PC-9 (cell line): ENCODE data around the gene SLC25A20. TPM values are rescaled to one million over a fixed set of nuclear protein-coding genes. Genes with fewer than 3 reads are reported as not detected.

Experiments used
- BruUV-seq: library from RNA; stranded (reverse); fragments of 400-500 nt; replicated peaks from 2 replicates; lab custom pipeline; 2021; lab: Mats Ljungman, UMichigan
- CTCF ChIA-PET: fragments of 300-600 bp; sonication (Branson Sonifier 250); formaldehyde crosslinking; loops from one replicate; lab custom pipeline; 2022; ENCODE audit warnings: antibody characterized with exemption; lab: Charles Lee
- POLR2A ChIA-PET: fragments of 300-600 bp; sonication (Branson Sonifier 250); formaldehyde crosslinking; loops from one replicate; lab custom pipeline; 2022; ENCODE audit warnings: antibody characterized with exemption; ENCODE audit not compliant: unreplicated experiment; lab: Charles Lee
- DNase-seq, 2 experiments: peaks; one replicate each; pipeline versions ENCODE4 v3.0.0 to v3.0.0-alpha.2; 2015 to 2022; ENCODE audit warnings: mixed read lengths in 1 of 2
- H2AFZ ChIP-seq: fragments of 200-600 bp; sonication (generic); 2 replicates; pipeline ENCODE4 v1.8.1; 2017; ENCODE audit warnings: antibody characterized with exemption
- H3F3A ChIP-seq: fragments of 200-600 bp; sonication (generic); 2 replicates; pipeline ENCODE4 v1.8.1; 2017; ENCODE audit warnings: antibody characterized with exemption, mild to moderate bottlenecking, low read depth; ENCODE audit not compliant: insufficient read depth
- H3K27ac ChIP-seq: fragments of 200-600 bp; sonication (generic); 2 replicates; pipeline ENCODE4 v1.6.1; 2016; ENCODE audit warnings: mixed run types
- H3K27me3 ChIP-seq: fragments of 200-600 bp; sonication (generic); 2 replicates; pipeline ENCODE4 v1.6.1; 2016; ENCODE audit warnings: low read depth, mixed run types; ENCODE audit not compliant: insufficient read depth
- H3K36me3 ChIP-seq: fragments of 200-600 bp; sonication (generic); 2 replicates; pipeline ENCODE4 v1.6.1; 2016; ENCODE audit warnings: low read depth, mixed run types
- H3K4me1 ChIP-seq: fragments of 200-600 bp; sonication (generic); replicated peaks from 2 replicates; pipeline ENCODE4 v1.6.1; 2016; ENCODE audit warnings: mixed run types; ENCODE audit not compliant: insufficient read depth
- H3K4me2 ChIP-seq: fragments of 200-600 bp; sonication (generic); 2 replicates; pipeline ENCODE4 v1.6.1; 2017; ENCODE audit warnings: mixed run types
- H3K4me3 ChIP-seq: fragments of 200-600 bp; sonication (generic); 2 replicates; pipeline ENCODE4 v1.6.1; 2016; ENCODE audit warnings: mixed run types
- H3K79me2 ChIP-seq: fragments of 200-600 bp; sonication (generic); 2 replicates; pipeline ENCODE4 v1.6.1; 2017; ENCODE audit warnings: low read depth, mixed run types
- H3K9me2 ChIP-seq: fragments of 200-600 bp; sonication (generic); 2 replicates; pipeline ENCODE4 v1.8.1; 2017; ENCODE audit warnings: mild to moderate bottlenecking; ENCODE audit not compliant: insufficient read depth
- H3K9me3 ChIP-seq: fragments of 200-600 bp; sonication (generic); 2 replicates; pipeline ENCODE4 v1.8.1; 2016; ENCODE audit warnings: low read depth; ENCODE audit not compliant: insufficient read depth
- H4K20me1 ChIP-seq: fragments of 200-600 bp; sonication (generic); 2 replicates; pipeline ENCODE4 v1.8.1; 2017; ENCODE audit not compliant: insufficient read depth
- EZH2 ChIP-seq: fragments of 200-600 bp; sonication (generic); IDR thresholded peaks from 2 replicates; pipeline ENCODE4 v1.8.0; 2017; ENCODE audit warnings: antibody characterized with exemption, low read depth
- intact Hi-C: fragments of 100-400 bp; cut with micrococcal nuclease; formaldehyde crosslinking; loops from one replicate; pipeline ENCODE4 v1.10.0; 2022; ENCODE audit not compliant: unreplicated experiment
- total RNA-seq: library from RNA; stranded (reverse); gene quantifications from 2 replicates; pipeline ENCODE4 v1.2.3, GENCODE V29; 2021
- TF ChIP-seq, protein P1 (sequence below): fragments of 200-600 bp; sonication (generic); conservative IDR thresholded peaks from 2 replicates; pipeline ENCODE4 v1.6.1; 2017; ENCODE audit warnings: mixed run types, antibody characterized with exemption, mild to moderate bottlenecking, moderate library complexity

SLC25A20 gene
- total RNA-seq, 1 experiment from 2014 or later: 4.9 TPM

DNA sequence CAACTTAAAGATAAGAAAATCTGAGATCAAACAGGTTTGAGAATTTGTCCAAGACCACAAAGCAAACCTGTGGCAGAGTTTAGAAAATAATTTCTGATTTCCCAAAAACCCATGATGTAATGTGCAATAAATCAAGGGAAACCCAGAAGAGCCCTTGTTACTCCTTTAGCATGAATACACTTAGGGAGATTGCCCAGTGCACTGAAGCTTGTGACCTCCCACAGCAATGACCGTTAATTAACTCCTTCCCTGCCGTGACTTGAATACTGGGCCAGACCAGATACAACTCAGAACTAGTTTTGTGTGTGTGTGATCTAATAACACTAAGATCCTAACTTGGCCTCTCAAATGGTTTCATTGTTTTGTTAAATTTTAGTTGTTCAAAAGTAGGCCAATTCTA lies 53.5 kb downstream of the SLC25A20 start:
- Histone ChIP-seq H3F3A (peaks cover 20% of the 10 kb centered on the region), H3K27ac (no peak overlapping the region), H3K4me3 (no peak overlapping the region), H3K9me3 (no peaks in the 10 kb centered on the region), H3K4me1 (peaks cover 12% of the 10 kb centered on the region), H4K20me1 (no peaks in the 10 kb centered on the region), H3K4me2 (peak overlapping the region; percentile 79), H3K36me3 (no peaks in the 10 kb centered on the region), H2AFZ (no peak overlapping the region), H3K79me2 (peaks cover 18% of the 10 kb centered on the region), H3K9me2 (no peaks in the 10 kb centered on the region), H3K27me3 (no peaks in the 10 kb centered on the region)
- no peak for DNase-seq
- no TSS peak for BruUV-seq
- ChIA-PET POLR2A (interaction anchor here (0.5 to 0.6 kb wide), 2 partner anchors 10 to 624 kb away, joined by 3 to 4 read pairs; no protein-coding TSS in a partner anchor), CTCF (no interaction called here)
- TF ChIP-seq, protein P1, sequence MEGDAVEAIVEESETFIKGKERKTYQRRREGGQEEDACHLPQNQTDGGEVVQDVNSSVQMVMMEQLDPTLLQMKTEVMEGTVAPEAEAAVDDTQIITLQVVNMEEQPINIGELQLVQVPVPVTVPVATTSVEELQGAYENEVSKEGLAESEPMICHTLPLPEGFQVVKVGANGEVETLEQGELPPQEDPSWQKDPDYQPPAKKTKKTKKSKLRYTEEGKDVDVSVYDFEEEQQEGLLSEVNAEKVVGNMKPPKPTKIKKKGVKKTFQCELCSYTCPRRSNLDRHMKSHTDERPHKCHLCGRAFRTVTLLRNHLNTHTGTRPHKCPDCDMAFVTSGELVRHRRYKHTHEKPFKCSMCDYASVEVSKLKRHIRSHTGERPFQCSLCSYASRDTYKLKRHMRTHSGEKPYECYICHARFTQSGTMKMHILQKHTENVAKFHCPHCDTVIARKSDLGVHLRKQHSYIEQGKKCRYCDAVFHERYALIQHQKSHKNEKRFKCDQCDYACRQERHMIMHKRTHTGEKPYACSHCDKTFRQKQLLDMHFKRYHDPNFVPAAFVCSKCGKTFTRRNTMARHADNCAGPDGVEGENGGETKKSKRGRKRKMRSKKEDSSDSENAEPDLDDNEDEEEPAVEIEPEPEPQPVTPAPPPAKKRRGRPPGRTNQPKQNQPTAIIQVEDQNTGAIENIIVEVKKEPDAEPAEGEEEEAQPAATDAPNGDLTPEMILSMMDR: no peak
- TF ChIP-seq EZH2: no peak
- intact Hi-C loops: no loop called here

GRCh38 chr3:48837163-48837562 lies 61.5 kb downstream of the SLC25A20 start:
- no peak for TF ChIP-seq EZH2
- TF ChIP-seq, protein P1: no peak
- no peaks in the 10 kb centered on the region for H3F3A ChIP-seq
- no peaks in the 10 kb centered on the region for H3K4me1 ChIP-seq
- ChIA-PET POLR2A (no interaction called here), CTCF (no interaction called here)
- intact Hi-C loops: no loop called here
- BruUV-seq: no TSS peak
- no peak overlapping the region for H2AFZ ChIP-seq
- DNase-seq: no peak
- H3K9me3 ChIP-seq: no peaks in the 10 kb centered on the region
- no peaks in the 10 kb centered on the region for H3K27me3 ChIP-seq
- H3K27ac ChIP-seq: no peak overlapping the region
- no peaks in the 10 kb centered on the region for H3K9me2 ChIP-seq
- no peak overlapping the region for H3K4me2 ChIP-seq
- no peaks in the 10 kb centered on the region for H3K36me3 ChIP-seq
- no peak overlapping the region for H3K4me3 ChIP-seq
- H4K20me1 ChIP-seq: no peaks in the 10 kb centered on the region
- H3K79me2 ChIP-seq: 0 out of 2 replicates have a peak, but pooled peaks cover 7% of the 10 kb centered on the region

DNA sequence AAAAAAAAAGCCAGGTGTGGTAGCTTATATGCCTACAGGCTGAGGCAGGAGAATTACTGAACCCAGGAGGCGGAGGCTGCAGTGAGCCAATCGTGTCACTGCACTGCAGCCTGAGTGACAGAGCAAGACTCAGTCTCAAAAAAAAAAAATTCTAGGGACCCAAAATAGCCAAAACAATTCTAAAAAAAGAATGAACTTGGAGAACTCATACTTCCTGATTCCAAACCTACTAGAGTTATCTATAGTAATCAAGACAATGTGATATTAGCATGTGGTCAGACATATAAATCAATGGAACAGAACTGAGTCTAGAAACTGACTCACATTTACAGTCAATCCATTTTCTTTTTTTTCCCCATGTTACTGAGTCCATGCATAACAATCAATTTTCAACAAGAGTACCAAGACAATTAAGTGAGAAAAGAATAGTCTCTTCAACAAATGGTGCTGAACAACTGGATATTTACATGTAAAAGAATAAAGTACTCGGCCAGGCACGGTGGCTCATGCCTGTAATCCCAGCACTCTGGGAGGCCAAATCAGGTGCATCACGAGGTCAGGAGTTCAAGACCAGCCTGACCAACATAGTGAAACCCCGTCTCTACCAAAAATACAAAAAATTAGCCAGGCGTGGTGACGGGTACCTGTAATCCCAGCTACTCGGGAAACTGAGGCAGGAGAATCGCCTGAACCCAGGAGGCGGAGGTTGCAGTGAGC lies 62.9 kb downstream of the SLC25A20 start:
- Histone ChIP-seq H2AFZ (no peak overlapping the region), H3F3A (no peaks in the 10 kb centered on the region), H3K4me3 (no peak overlapping the region), H4K20me1 (no peaks in the 10 kb centered on the region), H3K27ac (no peak overlapping the region), H3K4me2 (no peak overlapping the region), H3K27me3 (no peaks in the 10 kb centered on the region), H3K79me2 (0 out of 2 replicates have a peak, but pooled peaks cover 7% of the 10 kb centered on the region), H3K9me2 (no peaks in the 10 kb centered on the region), H3K36me3 (no peaks in the 10 kb centered on the region), H3K4me1 (no peaks in the 10 kb centered on the region), H3K9me3 (no peaks in the 10 kb centered on the region)
- no TSS peak for BruUV-seq
- ChIA-PET POLR2A (no interaction called here), CTCF (no interaction called here)
- TF ChIP-seq EZH2: no peak
- TF ChIP-seq, protein P1: no peak
- intact Hi-C loops: no loop called here
- DNase-seq: no peak
